ENCODE measurements around the gene TMPRSS2.

Gene TMPRSS2

GRCh38 chr21:41509733-41510132, 1.8 kb upstream of the TMPRSS2 start:
- no peak for DNase-seq (ENCODE audit: low spot score)

- DNase-seq (ENCODE audit: low spot score), result no peak
Observed at GRCh38 chr21:41509145-41509496, 1.2 kb upstream of the TMPRSS2 start.

GRCh38 chr21:41508415-41509144, 622 bp upstream of the TMPRSS2 start:
- DNase-seq (ENCODE audit: low spot score), result no peak

- DNase-seq (ENCODE audit: low spot score), result no peak
Observed at GRCh38 chr21:41506611-41507520, 1.1 kb downstream of the TMPRSS2 start.

- no peak for DNase-seq (ENCODE audit: low spot score)
Observed at GRCh38 chr21:41506005-41506594, 1.9 kb downstream of the TMPRSS2 start.

- no peak for DNase-seq (ENCODE audit: low spot score)
Observed at GRCh38 chr21:41504030-41504429, 3.9 kb downstream of the TMPRSS2 start.

- no peak for DNase-seq (ENCODE audit: low spot score)
Observed at GRCh38 chr21:41503331-41503730, 4.6 kb downstream of the TMPRSS2 start.

GRCh38 chr21:41501919-41502318, 6.0 kb downstream of the TMPRSS2 start:
- peak; percentile 40 for DNase-seq (ENCODE audit: low spot score)

- DNase-seq (ENCODE audit: low spot score), result no peak
Observed at GRCh38 chr21:41500931-41501381, 7.0 kb downstream of the TMPRSS2 start.

- no peak for DNase-seq (ENCODE audit: low spot score)
Observed at GRCh38 chr21:41500363-41500762, 7.6 kb downstream of the TMPRSS2 start.

GRCh38 chr21:41499920-41500319, 8.0 kb downstream of the TMPRSS2 start:
- DNase-seq (ENCODE audit: low spot score), result no peak

- no peak for DNase-seq (ENCODE audit: low spot score)
Observed at GRCh38 chr21:41497788-41498187, 10.2 kb downstream of the TMPRSS2 start.

GRCh38 chr21:41497008-41497407, 10.9 kb downstream of the TMPRSS2 start:
- DNase-seq (ENCODE audit: low spot score), result no peak

GRCh38 chr21:41494242-41494641, 13.7 kb downstream of the TMPRSS2 start:
- DNase-seq (ENCODE audit: low spot score), result no peak

- no peak for DNase-seq (ENCODE audit: low spot score)
Observed at GRCh38 chr21:41491412-41491811, 16.5 kb downstream of the TMPRSS2 start.

- DNase-seq (ENCODE audit: low spot score), result no peak
Observed at GRCh38 chr21:41490330-41490729, 17.6 kb downstream of the TMPRSS2 start.

GRCh38 chr21:41489329-41489728, 18.6 kb downstream of the TMPRSS2 start:
- DNase-seq (ENCODE audit: low spot score), result no peak

GRCh38 chr21:41488080-41488479, 19.9 kb downstream of the TMPRSS2 start:
- no peak for DNase-seq (ENCODE audit: low spot score)

- DNase-seq (ENCODE audit: low spot score), result no peak
Observed at GRCh38 chr21:41487082-41487481, 20.9 kb downstream of the TMPRSS2 start.

- no peak for DNase-seq (ENCODE audit: low spot score)
Observed at GRCh38 chr21:41483973-41484372, 24.0 kb downstream of the TMPRSS2 start.

GRCh38 chr21:41483415-41483814, 24.5 kb downstream of the TMPRSS2 start:
- no peak for DNase-seq (ENCODE audit: low spot score)

- no peak for DNase-seq (ENCODE audit: low spot score)
Observed at GRCh38 chr21:41482980-41483379, 25.0 kb downstream of the TMPRSS2 start.

- no peak for DNase-seq (ENCODE audit: low spot score)
Observed at GRCh38 chr21:41482301-41482700, 25.7 kb downstream of the TMPRSS2 start.
